ENCODE measurements around the gene HOXC10.
A peak's percentile ranks its signal among the peaks of the same experiment; 100 is the strongest.

The HOXC10 gene

GRCh38 chr12:53956914-53957536 is 27.9 kb upstream of the HOXC10 start:
- no peak for TF ChIP-seq CTCF (conservative IDR thresholded peaks at IDR 0.05)
- H3K27ac ChIP-seq, result no peak overlapping the region

GRCh38 chr12:53958128-53958527 is 26.8 kb upstream of the HOXC10 start:
- no peak for TF ChIP-seq CTCF (conservative IDR thresholded peaks at IDR 0.05)

GRCh38 chr12:53959314-53959713 is 25.6 kb upstream of the HOXC10 start:
- no peak for TF ChIP-seq CTCF (conservative IDR thresholded peaks at IDR 0.05)
- H3K27ac ChIP-seq, result no peak overlapping the region

More at GRCh38 chr12:53958128-53958527, 26.8 kb upstream of the HOXC10 start:
- H3K27ac ChIP-seq, result no peak overlapping the region

GRCh38 chr12:53960187-53961024 is 24.5 kb upstream of the HOXC10 start:
- H3K27ac ChIP-seq, result no peak overlapping the region

GRCh38 chr12:53961025-53961761 is 23.8 kb upstream of the HOXC10 start:
- TF ChIP-seq CTCF (conservative IDR thresholded peaks at IDR 0.05), result no peak
- no peak overlapping the region for H3K27ac ChIP-seq

More at GRCh38 chr12:53960187-53961024, 24.5 kb upstream of the HOXC10 start:
- TF ChIP-seq CTCF (conservative IDR thresholded peaks at IDR 0.05), result no peak

GRCh38 chr12:53963005-53963404 is 21.9 kb upstream of the HOXC10 start:
- H3K27ac ChIP-seq, result peak overlapping the region; percentile 48
- TF ChIP-seq CTCF (conservative IDR thresholded peaks at IDR 0.05), result no peak
